Ascending aorta (tissue), 2 donors: Measurements from ENCODE around the gene ARMC5. TPM values are rescaled to one million over a fixed set of nuclear protein-coding genes. Genes with fewer than 3 reads are reported as not detected.
A peak's percentile ranks its signal among the peaks of the same experiment; 100 is the strongest.
"Not testable (repeated sequence)": the region's sequence is repeated elsewhere in the genome, so short reads cannot be mapped to it uniquely, and the experiment has no call there.

Source experiments
- DNase-seq, 2 donors: peaks; one replicate each; pipeline ENCODE4 v3.0.0-alpha.2; 2019; ENCODE audit warnings: low spot score in 2 of 2
- H3K27ac ChIP-seq, 2 donors: fragments of 200-600 bp; sonication (generic); one replicate each; pipeline ENCODE4 v1.5.1; 2016 to 2017; ENCODE audit warnings: mild to moderate bottlenecking in 1 of 2
- H3K27me3 ChIP-seq: fragments of 200-600 bp; sonication (generic); one replicate; pipeline ENCODE4 v1.5.1; 2017
- H3K36me3 ChIP-seq, 2 donors: fragments of 200-600 bp; sonication (generic); one replicate each; pipeline ENCODE4 v1.5.1; 2016
- H3K4me1 ChIP-seq, 2 donors: fragments of 200-600 bp; sonication (generic); one replicate each; pipeline ENCODE4 v1.5.1; 2016 to 2017; ENCODE audit warnings: mild to moderate bottlenecking in 1 of 2
- H3K4me3 ChIP-seq, 2 donors: fragments of 200-600 bp; sonication (generic); one replicate each; pipeline ENCODE4 v1.5.1; 2016 to 2017; ENCODE audit warnings: mild to moderate bottlenecking in 1 of 2
- H3K9me3 ChIP-seq, 2 donors: fragments of 200-600 bp; sonication (generic); one replicate each; pipeline ENCODE4 v1.5.1; 2016
- intact Hi-C: fragments of 100-400 bp; cut with DNase I; formaldehyde crosslinking; loops from one replicate; pipeline ENCODE4 v1.15.1; 2023
- total RNA-seq: library from RNA; depleted of rRNA; stranded (reverse); fragments of >200 nt; gene quantifications from one replicate; pipeline ENCODE4 v1.1.0, GENCODE V29; 2016
- TF ChIP-seq, protein P1 (sequence below), 3 experiments: fragments of 200-600 bp in 2 of 3; fragments of 450-650 bp in 1 of 3; sonication (generic) in 2 of 3; IDR thresholded peaks; one replicate each; pipeline ENCODE4 v1.5.1; 2016 to 2019; ENCODE audit warnings: antibody characterized with exemption in 3 of 3, mild to moderate bottlenecking in 1 of 3, moderate library complexity in 1 of 3

ARMC5 gene
- total RNA-seq, 1 donor from 2014 or later = 10.0 TPM

DNA sequence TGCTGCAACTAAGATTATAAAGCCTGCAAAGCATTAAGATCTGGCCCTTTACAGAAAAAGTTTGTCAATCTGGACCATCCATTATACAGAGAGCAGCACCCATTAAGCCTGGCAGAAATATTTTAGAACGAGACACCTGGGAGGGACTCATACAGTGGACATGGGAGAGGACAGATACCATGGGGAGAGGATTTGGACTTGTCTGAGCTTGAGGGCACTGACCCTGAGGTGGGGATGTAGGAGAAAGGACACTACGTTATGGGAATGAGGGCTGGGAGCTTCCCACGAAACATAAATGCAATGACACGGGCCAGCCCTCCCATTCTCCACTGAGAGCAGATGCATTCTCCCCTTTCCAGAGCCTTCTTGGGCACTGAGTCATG, 42.7 kb downstream of the ARMC5 start:
- no peaks in the 10 kb centered on the region for H3K27me3 ChIP-seq
- TF ChIP-seq, protein P1, sequence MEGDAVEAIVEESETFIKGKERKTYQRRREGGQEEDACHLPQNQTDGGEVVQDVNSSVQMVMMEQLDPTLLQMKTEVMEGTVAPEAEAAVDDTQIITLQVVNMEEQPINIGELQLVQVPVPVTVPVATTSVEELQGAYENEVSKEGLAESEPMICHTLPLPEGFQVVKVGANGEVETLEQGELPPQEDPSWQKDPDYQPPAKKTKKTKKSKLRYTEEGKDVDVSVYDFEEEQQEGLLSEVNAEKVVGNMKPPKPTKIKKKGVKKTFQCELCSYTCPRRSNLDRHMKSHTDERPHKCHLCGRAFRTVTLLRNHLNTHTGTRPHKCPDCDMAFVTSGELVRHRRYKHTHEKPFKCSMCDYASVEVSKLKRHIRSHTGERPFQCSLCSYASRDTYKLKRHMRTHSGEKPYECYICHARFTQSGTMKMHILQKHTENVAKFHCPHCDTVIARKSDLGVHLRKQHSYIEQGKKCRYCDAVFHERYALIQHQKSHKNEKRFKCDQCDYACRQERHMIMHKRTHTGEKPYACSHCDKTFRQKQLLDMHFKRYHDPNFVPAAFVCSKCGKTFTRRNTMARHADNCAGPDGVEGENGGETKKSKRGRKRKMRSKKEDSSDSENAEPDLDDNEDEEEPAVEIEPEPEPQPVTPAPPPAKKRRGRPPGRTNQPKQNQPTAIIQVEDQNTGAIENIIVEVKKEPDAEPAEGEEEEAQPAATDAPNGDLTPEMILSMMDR (IDR thresholded peaks at IDR 0.05) = no peak
- intact Hi-C loops = loop anchor here (10.0 kb wide), 1 partner anchor 373 kb away; the partner anchor contains the start of gene ZNF267
- H3K9me3 ChIP-seq = no peaks in the 10 kb centered on the region
- no peak overlapping the region for H3K27ac ChIP-seq
- no peak overlapping the region for H3K4me3 ChIP-seq
- peaks cover 4 to 16% of the 10 kb centered on the region in 2 donors for H3K4me1 ChIP-seq
- DNase-seq = no peak
- H3K36me3 ChIP-seq = peaks cover 31 to 40% of the 10 kb centered on the region in 2 donors

DNA sequence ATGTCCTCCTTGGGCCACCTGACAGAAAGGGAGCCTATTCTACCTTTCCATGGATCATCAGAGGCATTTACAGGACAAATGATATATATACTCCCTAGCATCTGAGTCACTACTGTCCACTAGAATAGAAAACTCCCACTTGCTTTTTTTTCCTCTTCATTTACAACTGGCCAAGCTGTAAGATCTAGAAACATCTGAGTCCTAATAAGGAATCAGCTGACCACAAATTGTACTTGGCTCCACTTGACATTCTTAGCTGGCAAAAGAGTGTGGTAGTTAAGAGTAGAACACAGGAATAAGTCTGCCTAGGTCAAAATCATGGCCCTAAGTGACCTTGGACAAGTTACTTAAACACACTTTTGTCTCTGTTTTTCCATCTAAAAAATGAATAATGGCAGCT, 43.7 kb downstream of the ARMC5 start:
- TF ChIP-seq, protein P1 (IDR thresholded peaks at IDR 0.05) = no peak
- H3K4me1 ChIP-seq = peaks cover 5 to 23% of the 10 kb centered on the region in 2 donors
- no peaks in the 10 kb centered on the region for H3K27me3 ChIP-seq
- intact Hi-C loops = loop anchor here (10.0 kb wide), 1 partner anchor 372 kb away; the partner anchor contains the start of gene ZNF267
- no peak overlapping the region for H3K4me3 ChIP-seq
- no peak for DNase-seq
- peaks cover 24 to 37% of the 10 kb centered on the region in 2 donors for H3K36me3 ChIP-seq
- H3K27ac ChIP-seq = peak overlapping the region in 1 of 2 donors; percentile 15
- no peaks in the 10 kb centered on the region for H3K9me3 ChIP-seq

DNA sequence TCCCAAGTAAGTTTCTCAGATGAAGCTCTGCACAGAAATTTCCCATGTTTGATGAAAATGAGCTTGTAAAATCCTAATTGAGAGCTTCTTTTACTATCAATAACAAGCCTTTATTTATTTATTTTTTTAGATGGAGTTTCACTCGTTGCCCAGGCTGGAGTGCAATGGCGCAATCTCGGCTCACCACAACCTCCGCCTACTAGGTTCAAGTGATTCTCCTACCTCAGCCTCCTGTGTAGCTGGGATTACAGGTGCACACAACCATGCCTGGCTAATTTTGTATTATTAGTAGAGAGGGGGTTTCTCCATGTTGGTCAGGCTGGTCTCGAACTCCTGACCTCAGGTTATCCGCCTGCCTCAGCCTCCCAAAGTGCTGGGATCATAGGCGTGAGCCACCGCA, 44.3 kb downstream of the ARMC5 start:
- Histone ChIP-seq H3K4me1 (peaks cover 5 to 23% of the 10 kb centered on the region in 2 donors), H3K36me3 (peaks cover 19 to 32% of the 10 kb centered on the region in 2 donors)
- DNase-seq, H3K4me3 ChIP-seq, H3K27me3 ChIP-seq, H3K9me3 ChIP-seq, H3K27ac ChIP-seq: not testable (repeated sequence)
- intact Hi-C loops = loop anchor here (10.0 kb wide), 1 partner anchor 371 kb away; the partner anchor contains the start of gene ZNF267

DNA sequence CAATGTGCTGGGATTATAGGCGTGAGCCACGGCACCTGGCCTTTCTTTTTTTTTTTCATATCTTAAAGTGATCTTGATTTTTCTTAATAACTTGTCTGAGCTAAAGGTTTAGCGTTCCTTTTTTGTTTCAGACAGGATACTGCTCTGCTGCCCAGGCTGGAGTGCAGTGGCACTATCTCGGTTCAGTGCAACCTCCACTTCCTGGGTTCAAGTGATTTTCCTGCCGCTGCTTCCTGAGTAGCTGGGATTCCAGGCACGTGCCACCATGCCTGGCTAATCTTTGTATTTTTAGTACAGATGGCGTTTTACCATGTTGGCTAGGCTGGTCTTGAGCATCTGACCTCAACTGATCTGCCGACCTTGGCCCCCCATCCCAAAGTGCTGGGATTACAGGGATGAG, 44.9 kb downstream of the ARMC5 start:
- intact Hi-C loops = loop anchor here (10.0 kb wide), 1 partner anchor 371 kb away; the partner anchor contains the start of gene ZNF267
- Histone ChIP-seq H3K4me1 (peaks cover 5 to 24% of the 10 kb centered on the region in 2 donors), H3K4me3 (no peak overlapping the region), H3K27ac (no peak overlapping the region), H3K36me3 (peaks cover 13 to 26% of the 10 kb centered on the region in 2 donors), H3K27me3 (no peaks in the 10 kb centered on the region), H3K9me3 (no peaks in the 10 kb centered on the region)
- DNase-seq = no peak
- TF ChIP-seq, protein P1 (IDR thresholded peaks at IDR 0.05) = no peak

DNA sequence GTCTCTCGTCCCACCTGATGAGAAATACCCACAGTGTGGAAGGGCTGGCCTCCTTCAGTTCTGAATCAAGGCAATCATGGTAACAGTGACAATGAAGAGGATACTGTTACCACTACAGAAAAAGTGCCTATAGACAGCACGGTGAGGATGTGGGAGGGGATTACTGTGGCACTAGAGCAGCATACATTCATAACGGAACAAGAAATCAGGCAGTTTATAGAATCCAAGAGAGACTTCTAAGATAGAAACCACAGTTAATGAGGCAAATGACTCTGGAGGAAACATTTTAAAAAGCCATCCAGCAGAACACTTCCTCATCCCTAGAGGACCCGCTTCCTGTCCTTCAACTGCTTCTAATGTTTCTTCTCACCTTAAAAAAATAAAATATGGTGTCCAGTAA, 46.2 kb downstream of the ARMC5 start:
- Histone ChIP-seq H3K27ac (no peak overlapping the region), H3K4me3 (no peak overlapping the region), H3K36me3 (peaks cover under 1 to 12% of the 10 kb centered on the region in 2 donors), H3K4me1 (peaks cover 5 to 29% of the 10 kb centered on the region in 2 donors), H3K9me3 (no peaks in the 10 kb centered on the region), H3K27me3 (no peaks in the 10 kb centered on the region)
- DNase-seq = no peak
- TF ChIP-seq, protein P1 (IDR thresholded peaks at IDR 0.05) = no peak
- intact Hi-C loops = loop anchor here (5.0 to 10.0 kb wide), 4 partner anchors 48 to 369 kb away; partner anchors contain the start of genes ARMC5, FUS and ZNF267

DNA sequence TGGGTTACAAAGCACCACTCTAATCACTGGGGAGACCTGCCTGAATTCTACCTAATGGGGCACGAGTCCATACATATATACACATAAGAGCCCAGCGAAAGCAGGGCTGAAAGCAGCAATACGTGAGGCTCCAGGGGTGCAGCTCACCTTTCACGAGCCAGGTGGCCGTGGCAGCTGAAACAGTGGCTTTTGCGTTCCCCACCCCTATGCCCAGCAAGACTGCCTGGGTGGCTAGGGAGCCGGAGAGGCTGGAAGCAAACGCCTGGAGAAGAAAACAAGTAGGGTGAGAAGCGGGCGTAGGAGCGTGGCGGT, 48.3 kb downstream of the ARMC5 start:
- H3K9me3 ChIP-seq = no peaks in the 10 kb centered on the region
- peaks cover 5 to 29% of the 10 kb centered on the region in 2 donors for H3K4me1 ChIP-seq
- H3K36me3 ChIP-seq = peaks cover 0 to 11% of the 10 kb centered on the region in 2 donors
- TF ChIP-seq, protein P1 (IDR thresholded peaks at IDR 0.05) = no peak
- H3K27me3 ChIP-seq = no peaks in the 10 kb centered on the region
- intact Hi-C loops = loop anchor here (5.0 to 10.0 kb wide), 4 partner anchors 50 to 367 kb away; partner anchors contain the start of genes ARMC5, FUS and ZNF267
- H3K4me3 ChIP-seq = peak overlapping the region; percentile 95 to 97
- peak overlapping the region; percentile 96 to 97 for H3K27ac ChIP-seq
- DNase-seq = no peak
